A673 (cell line): ENCODE measurements around the gene RNF217. TPM values are rescaled to one million over a fixed set of nuclear protein-coding genes. Genes with fewer than 3 reads are reported as not detected.
"Not testable (repeated sequence)": the region's sequence is repeated elsewhere in the genome, so short reads cannot be mapped to it uniquely, and the experiment has no call there.

ENCODE experiments used
- BruUV-seq: library from RNA; stranded (reverse); fragments of 400-500 nt; replicated peaks from 2 replicates; lab custom pipeline; 2021; lab: Mats Ljungman, UMichigan
- CTCF ChIA-PET: fragments of 300-600 bp; sonication (Branson Sonifier 250); formaldehyde crosslinking; loops from one replicate; lab custom pipeline; 2022; ENCODE audit warnings: antibody characterized with exemption; lab: Charles Lee
- POLR2A ChIA-PET: fragments of 300-600 bp; sonication (Branson Sonifier 250); formaldehyde crosslinking; loops from one replicate; lab custom pipeline; 2022; ENCODE audit warnings: antibody characterized with exemption; ENCODE audit not compliant: low non-redundant PET; lab: Charles Lee
- DNase-seq: peaks from one replicate; pipeline ENCODE4 v3.0.0-alpha.2; 2015; ENCODE audit warnings: low spot score
- H3K27ac ChIP-seq: fragments of 200-600 bp; sonication (generic); 2 replicates; pipeline ENCODE4 v1.5.1; 2016; ENCODE audit warnings: mixed run types, low read depth, mild to moderate bottlenecking, mixed read lengths, antibody characterized with exemption, low read length; ENCODE audit not compliant: poor library complexity, severe bottlenecking
- H3K27me3 ChIP-seq: fragments of 200-600 bp; sonication (generic); replicated peaks from 2 replicates; pipeline ENCODE4 v1.6.1; 2017; ENCODE audit warnings: mixed run types, low read depth, mild to moderate bottlenecking, mixed read lengths, antibody characterized with exemption, low read length; ENCODE audit not compliant: insufficient read depth, poor library complexity
- H3K36me3 ChIP-seq: fragments of 200-600 bp; sonication (generic); 2 replicates; pipeline ENCODE4 v1.6.1; 2016; ENCODE audit warnings: mixed run types, mild to moderate bottlenecking, mixed read lengths, antibody characterized with exemption, low read length; ENCODE audit not compliant: insufficient read depth, poor library complexity, severe bottlenecking
- H3K4me1 ChIP-seq: fragments of 200-600 bp; sonication (generic); 2 replicates; pipeline ENCODE4 v1.6.1; 2017; ENCODE audit warnings: mixed run types, mild to moderate bottlenecking, mixed read lengths, antibody characterized with exemption, low read length; ENCODE audit not compliant: insufficient read depth, poor library complexity, severe bottlenecking
- H3K4me3 ChIP-seq: fragments of 200-600 bp; sonication (generic); 2 replicates; pipeline ENCODE4 v1.5.1; 2016; ENCODE audit warnings: low read depth, mixed run types, mild to moderate bottlenecking, mixed read lengths, low read length; ENCODE audit not compliant: poor library complexity, severe bottlenecking
- H3K9me3 ChIP-seq: fragments of 200-600 bp; sonication (generic); 2 replicates; pipeline ENCODE4 v1.6.1; 2016; ENCODE audit warnings: mixed run types, low read depth, mild to moderate bottlenecking, mixed read lengths, antibody characterized with exemption, low read length; ENCODE audit not compliant: poor library complexity, severe bottlenecking
- CTCF ChIP-seq: fragments of 300-800, 200-600 bp; sonication (generic); conservative IDR thresholded peaks from 2 replicates; pipeline ENCODE4 v1.5.1; 2017; ENCODE audit warnings: low read depth, mild to moderate bottlenecking, antibody characterized with exemption, low read length, moderate library complexity, mixed read lengths
- EZH2 ChIP-seq: fragments of 200-600 bp; sonication (generic); IDR thresholded peaks from 2 replicates; pipeline ENCODE4 v1.6.1; 2017; ENCODE audit warnings: borderline replicate concordance, low read depth, mild to moderate bottlenecking, mixed read lengths, antibody characterized with exemption, low read length; ENCODE audit not compliant: poor library complexity, severe bottlenecking
- intact Hi-C: fragments of 100-400 bp; cut with micrococcal nuclease; formaldehyde crosslinking; loops from one replicate; pipeline ENCODE4 v1.10.0; 2022; ENCODE audit not compliant: unreplicated experiment
- total RNA-seq: library from RNA; stranded (reverse); gene quantifications from 2 replicates; pipeline ENCODE4 v1.2.3, GENCODE V29; 2021

The RNF217 gene
- total RNA-seq, 1 experiment from 2014 or later, result 20.6 TPM

GRCh38 chr6:125073071-125073470, 110.8 kb downstream of the RNF217 start:
- BruUV-seq, result no TSS peak
- Histone ChIP-seq H3K27me3 (no peaks in the 10 kb centered on the region), H3K9me3 (no peaks in the 10 kb centered on the region), H3K36me3 (no peaks in the 10 kb centered on the region), H3K4me1 (peaks cover 3% of the 10 kb centered on the region), H3K27ac (no peak overlapping the region), H3K4me3 (no peak overlapping the region)
- POLR2A ChIA-PET, result no interaction called here
- no peak for DNase-seq
- CTCF ChIA-PET, result no interaction called here
- intact Hi-C loops, result no loop called here
- TF ChIP-seq CTCF (no peak), EZH2 (no peak)

GRCh38 chr6:125074120-125074519, 111.9 kb downstream of the RNF217 start:
- intact Hi-C loops, result no loop called here
- Histone ChIP-seq H3K36me3 (no peaks in the 10 kb centered on the region), H3K27ac (no peak overlapping the region), H3K4me1 (peaks cover 3% of the 10 kb centered on the region), H3K4me3 (no peak overlapping the region), H3K27me3 (no peaks in the 10 kb centered on the region), H3K9me3 (no peaks in the 10 kb centered on the region)
- TF ChIP-seq EZH2, result no peak
- TF ChIP-seq CTCF, result no peak
- no TSS peak for BruUV-seq
- no peak for DNase-seq
- CTCF ChIA-PET, result no interaction called here
- POLR2A ChIA-PET, result no interaction called here

- intact Hi-C loops, POLR2A ChIA-PET, H3K27ac ChIP-seq, H3K27me3 ChIP-seq, H3K4me3 ChIP-seq, CTCF ChIA-PET, DNase-seq, BruUV-seq, H3K36me3 ChIP-seq, H3K9me3 ChIP-seq, H3K4me1 ChIP-seq: not testable (repeated sequence)
Measured at GRCh38 chr6:125075073-125075472, 112.8 kb downstream of the RNF217 start.

GRCh38 chr6:125075741-125076481, 113.7 kb downstream of the RNF217 start:
- intact Hi-C loops, result no loop called here
- Histone ChIP-seq H3K27ac (no peak overlapping the region), H3K27me3 (no peaks in the 10 kb centered on the region), H3K9me3 (no peaks in the 10 kb centered on the region), H3K4me3 (no peak overlapping the region), H3K4me1 (peaks cover 3% of the 10 kb centered on the region), H3K36me3 (no peaks in the 10 kb centered on the region)
- TF ChIP-seq EZH2 (no peak), CTCF (no peak)
- no peak for DNase-seq
- BruUV-seq, result no TSS peak
- POLR2A ChIA-PET, result no interaction called here
- CTCF ChIA-PET, result no interaction called here
